Breast epithelium (tissue), 4 donors: ENCODE measurements around the gene DBH. TPM values are rescaled to one million over a fixed set of nuclear protein-coding genes. Genes with fewer than 3 reads are reported as not detected.

Experiments
- DNase-seq, 2 donors: peaks; one replicate each; pipeline ENCODE4 v3.0.0-alpha.2; 2019; ENCODE audit warnings: low spot score in 2 of 2
- H3K27ac ChIP-seq, 2 donors: fragments of 200-600 bp; sonication (generic) in 1 of 2; one replicate each; pipeline ENCODE4 v1.5.1; 2016 to 2019; ENCODE audit warnings: mild to moderate bottlenecking in 1 of 2
- H3K27me3 ChIP-seq, 2 donors: fragments of 200-600 bp; sonication (generic) in 1 of 2; one replicate each; pipeline versions ENCODE4 v1.5.1 to v1.6.0; 2017 to 2019; ENCODE audit warnings: control low read depth in 1 of 2, mild to moderate bottlenecking in 1 of 2
- H3K36me3 ChIP-seq: fragments of 200-600 bp; one replicate; pipeline ENCODE4 v1.5.1; 2019
- H3K4me1 ChIP-seq, 2 donors: fragments of 200-600 bp; sonication (generic); one replicate each; pipeline ENCODE4 v1.5.1; 2016 to 2019; ENCODE audit warnings: control low read depth in 1 of 2
- H3K4me3 ChIP-seq, 3 donors: fragments of 200-600 bp; sonication (generic); 1 replicate in 2 of 3; 2 replicates in 1 of 3; pipeline ENCODE4 v1.5.1; 2016 to 2019; ENCODE audit warnings: mild to moderate bottlenecking in 3 of 3, moderate library complexity in 2 of 3
- H3K9me3 ChIP-seq, 2 donors: fragments of 200-600 bp; sonication (generic) in 1 of 2; one replicate each; pipeline ENCODE4 v1.5.1; 2016 to 2019; ENCODE audit warnings: control low read depth in 1 of 2
- POLR2A ChIP-seq: fragments of 450-650 bp; IDR thresholded peaks from one replicate; pipeline ENCODE4 v1.6.1; 2016; ENCODE audit warnings: antibody characterized with exemption, mild to moderate bottlenecking, moderate library complexity
- POLR2AphosphoS5 ChIP-seq, 3 donors: sonication (generic); formaldehyde crosslinking; IDR thresholded peaks; one replicate each; pipeline ENCODE4 v1.6.1; 2017; ENCODE audit warnings: antibody characterized with exemption in 3 of 3
- intact Hi-C: fragments of 100-400 bp; cut with DNase I; formaldehyde crosslinking; loops from one replicate; pipeline ENCODE4 v1.15.1; 2023; ENCODE audit warnings: low total_unique reads
- total RNA-seq, 3 donors: library from RNA; depleted of rRNA; stranded (reverse); fragments of >200 nt; gene quantifications; one replicate each; pipeline ENCODE4 v1.1.0, GENCODE V29; 2016
- TF ChIP-seq, protein P1 (sequence below), 3 donors: fragments of 450-650 bp; IDR thresholded peaks; one replicate each; pipeline ENCODE4 v1.5.1; 2016 to 2017; ENCODE audit warnings: antibody characterized with exemption in 3 of 3, mild to moderate bottlenecking in 3 of 3, moderate library complexity in 3 of 3

DBH gene
- total RNA-seq, 3 donors from 2014 or later, result not detected

DNA sequence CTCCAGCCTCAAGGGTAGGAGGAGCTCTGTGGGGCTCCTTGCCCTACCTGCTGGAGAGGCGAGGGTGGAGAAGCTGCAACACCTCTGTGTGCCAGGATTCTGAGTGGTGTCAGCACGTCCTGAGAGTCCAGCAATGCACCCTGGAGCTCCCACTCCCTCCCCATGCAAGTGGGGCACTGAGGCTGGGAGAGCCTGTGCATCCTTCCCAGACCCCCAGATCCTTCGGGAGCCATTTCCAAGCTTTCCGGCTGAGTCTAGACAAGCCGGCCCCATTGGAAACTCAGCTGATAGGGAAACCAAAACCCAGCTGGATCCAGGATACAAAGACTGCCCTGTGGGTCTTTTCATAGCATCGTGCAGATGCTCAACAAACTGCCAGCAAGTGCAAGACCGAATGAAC lies 28.8 kb upstream of the DBH start:
- H3K4me3 ChIP-seq, result no peak overlapping the region

DNA sequence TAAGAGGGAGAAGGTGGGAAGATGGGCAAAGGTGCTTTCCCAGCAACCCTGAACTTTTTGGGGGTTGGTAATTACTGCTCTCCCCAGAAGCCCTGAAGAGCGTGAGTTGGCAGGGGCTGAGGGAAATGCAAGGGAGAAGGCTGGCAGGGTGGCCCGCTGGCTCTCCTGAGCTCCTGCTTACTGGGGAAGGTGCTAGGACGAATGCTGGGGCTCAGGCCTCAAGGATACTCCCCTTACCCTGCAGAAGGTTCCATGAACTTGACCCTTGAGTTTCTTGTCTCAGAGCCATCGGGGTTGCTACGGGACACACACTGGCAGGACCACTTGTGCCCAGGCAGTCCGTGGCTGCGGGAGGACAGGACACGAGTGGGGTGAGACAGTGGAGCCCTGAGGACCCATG lies 28.2 kb upstream of the DBH start:
- no peak for TF ChIP-seq POLR2AphosphoS5 (IDR thresholded peaks at IDR 0.05)
- no peaks in the 10 kb centered on the region for H3K4me1 ChIP-seq
- H3K27ac ChIP-seq, result no peak overlapping the region
- H3K9me3 ChIP-seq, result no peaks in the 10 kb centered on the region
- no peaks in the 10 kb centered on the region for H3K36me3 ChIP-seq
- intact Hi-C loops, result no loop called here
- no peak overlapping the region for H3K4me3 ChIP-seq
- no peak for DNase-seq
- H3K27me3 ChIP-seq, result peaks cover 2 to 93% of the 10 kb centered on the region in 2 donors

More for the DNA sequence above, 28.8 kb upstream of the DBH start:
- no peaks in the 10 kb centered on the region for H3K4me1 ChIP-seq
- no peak for DNase-seq
- no peak for TF ChIP-seq POLR2AphosphoS5 (IDR thresholded peaks at IDR 0.05)
- TF ChIP-seq, protein P1, sequence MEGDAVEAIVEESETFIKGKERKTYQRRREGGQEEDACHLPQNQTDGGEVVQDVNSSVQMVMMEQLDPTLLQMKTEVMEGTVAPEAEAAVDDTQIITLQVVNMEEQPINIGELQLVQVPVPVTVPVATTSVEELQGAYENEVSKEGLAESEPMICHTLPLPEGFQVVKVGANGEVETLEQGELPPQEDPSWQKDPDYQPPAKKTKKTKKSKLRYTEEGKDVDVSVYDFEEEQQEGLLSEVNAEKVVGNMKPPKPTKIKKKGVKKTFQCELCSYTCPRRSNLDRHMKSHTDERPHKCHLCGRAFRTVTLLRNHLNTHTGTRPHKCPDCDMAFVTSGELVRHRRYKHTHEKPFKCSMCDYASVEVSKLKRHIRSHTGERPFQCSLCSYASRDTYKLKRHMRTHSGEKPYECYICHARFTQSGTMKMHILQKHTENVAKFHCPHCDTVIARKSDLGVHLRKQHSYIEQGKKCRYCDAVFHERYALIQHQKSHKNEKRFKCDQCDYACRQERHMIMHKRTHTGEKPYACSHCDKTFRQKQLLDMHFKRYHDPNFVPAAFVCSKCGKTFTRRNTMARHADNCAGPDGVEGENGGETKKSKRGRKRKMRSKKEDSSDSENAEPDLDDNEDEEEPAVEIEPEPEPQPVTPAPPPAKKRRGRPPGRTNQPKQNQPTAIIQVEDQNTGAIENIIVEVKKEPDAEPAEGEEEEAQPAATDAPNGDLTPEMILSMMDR (IDR thresholded peaks at IDR 0.05), result no peak
- TF ChIP-seq POLR2A, result no peak
- no peak overlapping the region for H3K27ac ChIP-seq
- intact Hi-C loops, result no loop called here
- peaks cover 2 to 89% of the 10 kb centered on the region in 2 donors for H3K27me3 ChIP-seq
- no peaks in the 10 kb centered on the region for H3K36me3 ChIP-seq
- H3K9me3 ChIP-seq, result no peaks in the 10 kb centered on the region

DNA sequence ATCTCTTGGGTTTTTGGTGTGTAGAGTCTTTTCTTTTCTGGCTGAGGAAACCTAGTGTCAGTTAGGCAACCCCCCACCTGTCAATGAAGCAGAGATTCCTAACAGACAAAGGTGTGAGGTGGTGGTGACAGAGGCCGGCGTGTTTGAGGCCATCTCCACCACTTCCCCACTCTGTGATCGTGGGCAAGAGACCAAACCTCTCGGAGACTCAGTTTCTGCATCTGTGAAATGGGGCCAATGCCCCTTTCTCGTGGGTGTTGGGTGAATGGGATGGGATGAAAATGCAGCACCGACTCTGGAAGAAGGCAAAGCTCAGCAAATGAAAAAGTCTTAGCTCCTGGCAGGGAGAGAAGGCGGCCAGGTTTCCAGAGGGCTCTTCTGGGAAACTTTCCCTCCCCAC lies 27.8 kb upstream of the DBH start:
- intact Hi-C loops, result no loop called here

DNA sequence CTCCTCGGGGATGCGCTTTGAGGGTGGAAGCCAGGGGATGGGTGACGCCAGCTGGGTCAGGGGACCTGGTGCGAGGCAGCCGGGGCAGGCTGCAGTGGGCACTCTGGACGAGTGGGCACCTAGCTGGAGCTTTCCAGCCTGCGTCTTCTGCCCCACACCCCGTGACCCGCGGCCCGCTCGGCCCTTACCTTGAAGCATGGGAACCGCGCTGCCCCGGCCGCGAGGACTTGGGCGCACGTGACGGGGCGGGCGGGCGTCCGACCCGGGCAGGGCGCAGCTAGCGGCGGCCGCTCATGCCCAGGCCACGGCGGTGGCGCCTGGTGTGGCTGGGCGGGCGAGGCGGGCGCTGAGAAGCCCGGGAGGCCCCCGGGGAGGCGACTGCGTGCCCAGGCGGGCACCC lies 27.3 kb upstream of the DBH start:
- Histone ChIP-seq H3K4me3 (peak overlapping the region in 2 of 3 donors; percentile 11 to 34), H3K36me3 (no peaks in the 10 kb centered on the region), H3K27ac (no peak overlapping the region), H3K27me3 (peaks cover 2 to 92% of the 10 kb centered on the region in 2 donors), H3K9me3 (no peaks in the 10 kb centered on the region), H3K4me1 (no peaks in the 10 kb centered on the region)
- intact Hi-C loops, result no loop called here
- no peak for DNase-seq
- TF ChIP-seq POLR2A, result no peak
- TF ChIP-seq, protein P1 (IDR thresholded peaks at IDR 0.05), result no peak
- TF ChIP-seq POLR2AphosphoS5 (IDR thresholded peaks at IDR 0.05), result no peak

More for the DNA sequence above, 27.8 kb upstream of the DBH start:
- Histone ChIP-seq H3K9me3 (no peaks in the 10 kb centered on the region), H3K36me3 (no peaks in the 10 kb centered on the region), H3K4me1 (no peaks in the 10 kb centered on the region), H3K27me3 (peaks cover 2 to 92% of the 10 kb centered on the region in 2 donors), H3K27ac (no peak overlapping the region), H3K4me3 (no peak overlapping the region)
- TF ChIP-seq POLR2AphosphoS5 (IDR thresholded peaks at IDR 0.05) (no peak), POLR2A (no peak)
- TF ChIP-seq, protein P1 (IDR thresholded peaks at IDR 0.05), result no peak
- DNase-seq, result no peak

DNA sequence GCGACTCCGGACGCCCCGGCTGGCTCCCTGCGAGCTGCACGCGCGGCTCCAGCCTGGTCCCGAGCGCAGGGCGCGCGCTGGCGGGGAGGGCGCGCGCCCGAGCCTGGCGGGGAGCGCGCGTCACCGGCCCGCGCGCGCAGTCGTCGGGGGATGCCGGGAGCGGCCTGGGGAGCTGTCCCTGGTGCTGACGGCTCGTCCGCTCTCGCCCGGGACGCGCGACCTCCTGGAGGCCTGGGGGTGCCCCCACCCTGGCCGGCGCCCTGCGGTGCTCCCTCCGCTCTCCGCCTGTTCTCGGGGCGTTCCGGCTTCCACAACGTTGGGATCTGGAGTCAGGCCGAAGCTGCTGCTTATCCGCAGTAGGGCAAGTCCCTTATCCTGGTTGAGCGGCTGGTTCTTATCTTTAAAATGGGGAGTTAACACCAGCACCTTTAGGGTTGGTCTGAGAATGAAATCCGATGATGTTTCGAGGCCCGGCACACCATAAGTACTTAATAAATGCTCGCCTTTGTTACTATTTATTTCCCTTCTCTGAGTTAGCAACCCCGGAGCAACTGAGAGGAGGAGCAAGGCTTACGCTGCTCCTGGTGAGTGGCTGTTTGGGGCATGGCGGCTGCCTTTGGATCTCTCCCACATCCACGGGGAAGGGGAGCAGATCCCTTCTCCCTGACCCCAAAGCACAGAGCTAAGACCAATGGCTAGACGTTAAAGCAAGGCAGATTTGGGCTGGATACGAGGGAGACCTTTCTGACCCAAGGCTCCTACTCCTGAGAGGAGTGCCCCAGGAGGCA lies 26.7 kb upstream of the DBH start, which contains the start of gene FAM163B:
FAM163B (minus strand) TSS at position 79 of the 788 bp plus-strand sequence. CDS start 29,166 bp downstream, outside the sequence.
- no peaks in the 10 kb centered on the region for H3K9me3 ChIP-seq
- intact Hi-C loops, result no loop called here
- H3K4me3 ChIP-seq, result peak within 1 kb of the TSS in 2 of 3 donors; percentile 11 to 34
- H3K36me3 ChIP-seq, result no peaks in the 10 kb centered on the region
- DNase-seq, result no peak
- H3K4me1 ChIP-seq, result no peaks in the 10 kb centered on the region
- H3K27me3 ChIP-seq, result peaks cover 2 to 95% of the 10 kb centered on the region in 2 donors
- TF ChIP-seq POLR2AphosphoS5 (IDR thresholded peaks at IDR 0.05), result no peak
- TF ChIP-seq POLR2A, result no peak
- TF ChIP-seq, protein P1 (IDR thresholded peaks at IDR 0.05), result no peak
- no peak within 1 kb of the TSS for H3K27ac ChIP-seq
